Astrocyte (in vitro differentiated cells and primary cell): ENCODE results near the gene LAMC1. TPM values are rescaled to one million over a fixed set of nuclear protein-coding genes. Genes with fewer than 3 reads are reported as not detected.

Source experiments
- DNase-seq: peaks from one replicate; pipeline ENCODE4 v3.0.0-alpha.2; 2010; ENCODE audit warnings: low read depth
- FAIRE-seq: peaks from 2 replicates; lab custom pipeline; 2011; peaks lifted over from hg19 to GRCh38; lab: Jason Lieb, UNC
- H2AFZ ChIP-seq: 2 replicates; pipeline ENCODE4 v1.6.0; 2012; ENCODE audit warnings: low read depth, low read length, inconsistent platforms
- H3K27ac ChIP-seq: 2 replicates; pipeline ENCODE4 v1.5.1; 2011; ENCODE audit warnings: low read depth, low read length, inconsistent platforms
- H3K27me3 ChIP-seq: 2 replicates; pipeline ENCODE4 v1.6.0; 2011; ENCODE audit warnings: low read length, inconsistent platforms; ENCODE audit not compliant: insufficient read depth
- H3K36me3 ChIP-seq: 2 replicates; pipeline ENCODE4 v1.5.1; 2011; ENCODE audit warnings: low read length, inconsistent platforms; ENCODE audit not compliant: insufficient read depth
- H3K4me1 ChIP-seq: 2 replicates; pipeline ENCODE4 v1.5.1; 2011; ENCODE audit warnings: low read length, inconsistent platforms; ENCODE audit not compliant: insufficient read depth
- H3K4me2 ChIP-seq: 2 replicates; pipeline ENCODE4 v1.6.0; 2012; ENCODE audit warnings: low read length, inconsistent platforms
- H3K4me3 ChIP-seq: 2 replicates; pipeline ENCODE4 v1.5.1; 2011; ENCODE audit warnings: low read depth, mild to moderate bottlenecking, low read length, inconsistent platforms; ENCODE audit not compliant: insufficient read depth
- H3K79me2 ChIP-seq: 2 replicates; pipeline ENCODE4 v1.6.0; 2012; ENCODE audit warnings: mild to moderate bottlenecking, low read length, inconsistent platforms; ENCODE audit not compliant: insufficient read depth
- H3K9ac ChIP-seq: 2 replicates; pipeline ENCODE4 v1.6.0; 2012; ENCODE audit warnings: mild to moderate bottlenecking, low read length, inconsistent platforms
- H3K9me3 ChIP-seq: 2 replicates; pipeline ENCODE4 v1.5.1; 2012; ENCODE audit warnings: low read depth, mild to moderate bottlenecking, low read length, inconsistent platforms; ENCODE audit not compliant: insufficient read depth
- H4K20me1 ChIP-seq: 2 replicates; pipeline ENCODE4 v1.6.0; 2012; ENCODE audit warnings: low read length, inconsistent platforms; ENCODE audit not compliant: insufficient read depth
- H3K27ac Mint-ChIP-seq: one replicate; pipeline ENCODE4 v1.8.0; 2021; ENCODE audit warnings: mild to moderate bottlenecking, mixed read lengths; ENCODE audit not compliant: unreplicated experiment
- H3K27me3 Mint-ChIP-seq: one replicate; pipeline ENCODE4 v1.8.0; 2021; ENCODE audit warnings: low read depth, mixed read lengths; ENCODE audit not compliant: unreplicated experiment
- H3K36me3 Mint-ChIP-seq: one replicate; pipeline ENCODE4 v1.8.0; 2021; ENCODE audit warnings: low read depth, mixed read lengths; ENCODE audit not compliant: unreplicated experiment
- H3K4me1 Mint-ChIP-seq: one replicate; pipeline ENCODE4 v1.8.0; 2021; ENCODE audit warnings: low read depth, mixed read lengths; ENCODE audit not compliant: unreplicated experiment
- H3K4me3 Mint-ChIP-seq: one replicate; pipeline ENCODE4 v1.8.0; 2021; ENCODE audit warnings: mild to moderate bottlenecking, moderate library complexity, mixed read lengths; ENCODE audit not compliant: unreplicated experiment
- H3K9me3 Mint-ChIP-seq: one replicate; pipeline ENCODE4 v1.8.0; 2021; ENCODE audit warnings: mild to moderate bottlenecking, mixed read lengths; ENCODE audit not compliant: unreplicated experiment
- CTCF ChIP-seq: IDR thresholded peaks from 2 replicates; pipeline ENCODE4 v1.5.1; 2011; ENCODE audit warnings: low read depth, mild to moderate bottlenecking, inconsistent platforms, low read length, moderate library complexity; ENCODE audit not compliant: insufficient read depth
- EZH2 ChIP-seq: IDR thresholded peaks from 2 replicates; pipeline ENCODE4 v1.6.1; 2012; ENCODE audit warnings: mild to moderate bottlenecking, low read length, inconsistent platforms; ENCODE audit not compliant: insufficient read depth
- total RNA-seq: library from RNA; stranded (reverse); gene quantifications from 2 replicates; pipeline ENCODE4 v1.2.1, GENCODE V29; 2021

The LAMC1 gene
- total RNA-seq, 1 donor from 2014 or later = 270 TPM

DNA sequence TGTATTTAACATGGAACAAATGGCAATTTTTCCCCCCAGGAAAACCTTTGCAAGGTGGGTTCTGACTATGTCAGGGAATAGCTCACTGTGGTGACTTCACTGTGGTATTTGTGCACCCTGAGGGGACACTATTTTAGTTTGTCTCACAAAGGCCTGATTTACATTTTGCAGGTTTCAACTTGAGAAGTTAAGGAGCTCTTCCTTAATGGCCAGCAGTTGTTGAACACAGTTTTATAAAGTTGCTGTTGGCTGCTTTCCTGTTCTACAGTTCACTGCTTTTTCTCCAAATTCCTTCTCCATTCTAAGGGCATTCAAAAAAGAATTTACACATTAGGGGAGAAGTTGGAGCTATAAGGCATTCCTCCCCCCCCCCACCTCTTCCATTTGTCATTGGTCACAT is 4.6 kb downstream of the LAMC1 start:
- Histone ChIP-seq H3K27me3 (no peaks in the 10 kb centered on the region), H3K4me2 (peak overlapping the region; percentile 95), H3K36me3 (no peaks in the 10 kb centered on the region), H3K79me2 (peaks cover 93% of the 10 kb centered on the region), H3K9me3 (no peaks in the 10 kb centered on the region), H4K20me1 (peaks cover 57% of the 10 kb centered on the region), H3K9ac (peak overlapping the region; percentile 98), H3K4me1 (peaks cover 56% of the 10 kb centered on the region), H2AFZ (no peak overlapping the region), H3K4me3 (peak overlapping the region; percentile 99), H3K27ac (peak overlapping the region; percentile 90)
- TF ChIP-seq CTCF (no peak), EZH2 (no peak)
- DNase-seq (no peak), FAIRE-seq (no peak)
- H3K4me3 Mint-ChIP-seq = peak overlapping the region; percentile 12
- peaks cover 2% of the 10 kb centered on the region for H3K36me3 Mint-ChIP-seq
- no peak overlapping the region for H3K27ac Mint-ChIP-seq
- H3K4me1 Mint-ChIP-seq = peaks cover 51% of the 10 kb centered on the region
- H3K27me3 Mint-ChIP-seq = no peaks in the 10 kb centered on the region
- H3K9me3 Mint-ChIP-seq = no peaks in the 10 kb centered on the region

DNA sequence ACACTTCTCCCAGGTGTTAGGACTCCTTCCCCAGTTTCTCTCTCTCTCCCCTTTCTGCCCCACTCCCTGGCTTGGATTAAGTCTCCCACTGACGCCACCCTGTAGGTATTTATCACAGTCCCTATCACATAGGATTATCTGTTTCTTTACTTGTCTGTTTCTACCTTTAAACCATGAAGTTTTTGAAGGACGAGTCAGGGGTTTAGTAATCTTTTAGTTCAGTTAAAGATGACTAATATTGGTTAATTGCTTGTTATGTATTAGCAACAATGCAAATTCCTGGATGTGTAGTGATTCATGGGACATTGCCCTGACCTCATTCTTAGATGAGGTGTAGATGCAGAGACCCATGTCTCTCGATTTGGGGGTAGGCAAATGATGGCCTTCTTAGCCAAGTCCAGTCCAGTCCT is 6.4 kb downstream of the LAMC1 start:
- H3K36me3 Mint-ChIP-seq = peaks cover 2% of the 10 kb centered on the region
- no peaks in the 10 kb centered on the region for H3K9me3 Mint-ChIP-seq
- Histone ChIP-seq H3K27me3 (no peaks in the 10 kb centered on the region), H3K27ac (peak overlapping the region; percentile 86), H3K36me3 (peaks cover 5% of the 10 kb centered on the region), H4K20me1 (peaks cover 54% of the 10 kb centered on the region), H3K9ac (peak overlapping the region; percentile 68), H3K79me2 (peaks cover 100% of the 10 kb centered on the region), H3K9me3 (no peaks in the 10 kb centered on the region), H3K4me1 (peaks cover 61% of the 10 kb centered on the region), H3K4me2 (peak overlapping the region; percentile 95), H3K4me3 (no peak overlapping the region), H2AFZ (no peak overlapping the region)
- H3K27me3 Mint-ChIP-seq = no peaks in the 10 kb centered on the region
- H3K4me3 Mint-ChIP-seq = peak overlapping the region; percentile 61
- TF ChIP-seq EZH2 (no peak), CTCF (no peak)
- DNase-seq (peak; percentile 86), FAIRE-seq (no peak)
- H3K27ac Mint-ChIP-seq = peak overlapping the region; percentile 89
- H3K4me1 Mint-ChIP-seq = peaks cover 58% of the 10 kb centered on the region

- peaks cover 5% of the 10 kb centered on the region for H3K36me3 ChIP-seq
- no peaks in the 10 kb centered on the region for H3K9me3 Mint-ChIP-seq
- no peak overlapping the region for H3K4me3 ChIP-seq
- peaks cover 100% of the 10 kb centered on the region for H3K79me2 ChIP-seq
- H3K9me3 ChIP-seq = no peaks in the 10 kb centered on the region
- no peaks in the 10 kb centered on the region for H3K27me3 ChIP-seq
- peaks cover 52% of the 10 kb centered on the region for H4K20me1 ChIP-seq
- H3K4me3 Mint-ChIP-seq = no peak overlapping the region
- no peak for DNase-seq
- no peak for FAIRE-seq
- H3K27ac Mint-ChIP-seq = peak overlapping the region; percentile 89
- peaks cover 2% of the 10 kb centered on the region for H3K36me3 Mint-ChIP-seq
- TF ChIP-seq EZH2 = no peak
- TF ChIP-seq CTCF = no peak
- H3K9ac ChIP-seq = peak overlapping the region; percentile 59
- H3K4me1 ChIP-seq = peaks cover 61% of the 10 kb centered on the region
- H3K4me2 ChIP-seq = peak overlapping the region; percentile 95
- H2AFZ ChIP-seq = no peak overlapping the region
- H3K27ac ChIP-seq = peak overlapping the region; percentile 86
- H3K4me1 Mint-ChIP-seq = peaks cover 58% of the 10 kb centered on the region
- H3K27me3 Mint-ChIP-seq = no peaks in the 10 kb centered on the region
Measured at GRCh38 chr1:183030053-183030452, 6.8 kb downstream of the LAMC1 start.
